GM19463 (cell line): ENCODE data around the gene RPS10.
"Not testable (repeated sequence)": the region's sequence is repeated elsewhere in the genome, so short reads cannot be mapped to it uniquely, and the experiment has no call there.

ENCODE experiments used
- ATAC-seq: cut with Tn5 transposase; IDR thresholded peaks from one replicate; pipeline ENCODE4 v1.9.1; 2021; ENCODE audit warnings: mild to moderate bottlenecking, moderate library complexity; ENCODE audit not compliant: unreplicated experiment

The RPS10 gene

DNA sequence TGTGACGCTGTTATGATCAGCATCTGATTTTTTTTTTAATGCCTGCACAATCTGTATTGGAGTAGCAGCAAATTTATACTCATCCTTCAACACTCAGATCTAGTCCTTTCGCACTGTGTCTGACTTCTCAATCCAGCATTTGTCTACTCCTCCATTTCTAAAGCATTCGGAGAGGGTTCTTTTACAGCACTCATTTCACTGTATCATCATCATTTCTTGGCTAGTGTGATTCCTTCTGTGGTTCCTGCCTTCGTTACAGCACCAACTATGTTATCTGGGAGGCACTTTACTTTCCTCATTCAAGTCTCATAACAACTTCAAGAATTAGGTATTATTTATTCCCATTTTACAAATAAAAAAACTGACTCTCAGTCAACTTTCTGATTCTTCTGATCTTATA lies 51.4 kb downstream of the RPS10 start:
- no peak for ATAC-seq

DNA sequence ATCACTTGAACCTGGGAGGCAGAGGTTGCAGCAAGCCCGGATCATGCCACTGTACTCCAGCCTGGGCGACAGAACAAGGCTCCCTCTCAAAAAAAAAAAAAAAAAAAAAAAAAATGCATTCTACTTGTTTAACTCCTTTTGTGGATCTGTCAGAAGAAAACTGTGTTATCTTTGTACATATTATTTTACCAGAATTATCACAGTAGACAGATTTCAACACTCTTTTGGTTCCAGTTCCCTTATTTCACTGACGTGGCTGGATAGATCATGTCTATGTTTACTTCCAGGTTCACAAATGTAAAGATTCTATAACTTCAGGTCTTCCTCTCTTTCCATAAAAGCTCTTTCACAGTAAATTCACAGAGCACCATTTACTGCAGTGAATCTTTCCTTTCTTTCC lies 51.8 kb downstream of the RPS10 start:
- ATAC-seq = no peak

DNA sequence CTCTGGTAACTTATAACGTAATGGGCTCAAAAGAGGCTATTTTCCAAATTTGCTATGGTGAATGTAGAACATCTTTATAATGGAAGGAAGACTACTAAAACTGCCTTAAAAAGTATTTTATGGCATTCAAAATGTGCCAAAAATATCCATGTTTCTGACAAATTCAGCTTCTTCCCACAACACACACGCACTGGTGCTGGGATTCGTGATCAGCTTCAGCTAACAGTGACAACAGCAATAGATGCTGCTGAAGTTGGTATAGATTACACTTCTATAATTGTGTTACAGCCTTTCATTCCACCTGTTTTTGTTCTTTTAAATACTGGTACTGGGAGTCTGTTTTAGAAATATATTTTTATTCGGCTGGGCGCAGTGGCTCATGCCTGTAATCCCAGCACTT lies 52.4 kb downstream of the RPS10 start:
- ATAC-seq = no peak

DNA sequence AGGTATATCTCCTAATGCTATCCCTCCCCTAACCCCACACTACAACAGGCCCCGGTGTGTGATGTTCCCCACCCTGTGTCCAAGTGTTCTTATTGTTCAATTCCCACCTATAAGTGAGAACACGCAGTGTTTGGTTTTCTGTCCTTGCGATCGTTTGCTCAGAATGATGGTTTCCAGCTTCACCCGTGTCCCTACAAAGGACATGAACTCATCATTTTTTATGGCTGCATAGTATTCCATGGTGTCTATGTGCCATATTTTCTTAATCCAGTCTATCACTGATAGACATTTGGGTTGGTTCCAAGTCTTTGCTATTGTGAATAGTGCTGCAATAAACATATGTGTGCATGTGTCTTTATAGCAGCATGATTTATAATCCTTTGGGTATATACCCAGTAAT lies 54.0 kb downstream of the RPS10 start:
- ATAC-seq = not testable (repeated sequence)

DNA sequence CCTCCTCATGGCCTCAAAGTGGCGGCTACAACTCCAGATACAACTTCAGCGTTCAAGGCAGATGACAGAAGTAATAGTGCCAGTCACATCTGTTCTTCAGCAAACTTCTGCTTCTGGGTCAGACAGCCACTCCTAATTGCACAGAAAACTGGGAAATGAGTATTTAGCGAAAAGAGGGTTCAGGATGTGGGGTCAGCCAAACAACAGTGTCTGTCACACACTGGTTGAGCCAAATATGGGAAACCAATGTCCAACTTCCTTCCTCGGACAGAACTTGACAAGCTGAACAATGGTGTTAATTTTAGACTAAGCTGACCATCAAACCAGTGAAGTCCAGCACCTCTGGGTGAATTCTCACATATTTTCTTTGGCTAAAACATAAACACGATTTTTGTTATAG lies 55.5 kb downstream of the RPS10 start:
- ATAC-seq = no peak

DNA sequence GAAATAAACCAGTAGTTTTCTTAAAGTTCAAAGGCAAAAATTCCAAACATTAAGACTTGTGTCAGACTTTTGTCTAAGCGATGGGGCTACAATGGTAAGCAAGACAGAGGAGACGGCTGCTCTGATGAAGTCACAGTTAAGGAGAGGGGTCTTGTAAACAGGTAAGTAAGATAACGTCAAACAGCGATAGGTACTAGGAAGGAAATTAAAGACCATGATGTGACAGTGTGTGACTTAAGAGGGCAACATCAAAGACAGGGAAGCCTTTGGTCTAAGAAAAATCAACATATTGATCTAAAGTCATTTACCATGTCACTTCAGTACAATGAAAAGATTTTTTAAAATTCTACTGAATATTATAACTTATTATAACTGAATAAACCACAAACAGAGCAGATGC lies 56.5 kb downstream of the RPS10 start:
- no peak for ATAC-seq
